Daoy (cell line): ENCODE data around the gene ISL2. TPM values are rescaled to one million over a fixed set of nuclear protein-coding genes. Genes with fewer than 3 reads are reported as not detected.

Experiments used
- DNase-seq: peaks from one replicate; pipeline ENCODE4 v3.0.0-alpha.2; 2015; ENCODE audit warnings: low read depth
- total RNA-seq: library from RNA; depleted of rRNA; stranded (reverse); fragments of >200 nt; shearing (Covaris generic); gene quantifications from 2 replicates; pipeline ENCODE4 v1.2.3, GENCODE V29; 2014

The ISL2 gene
- total RNA-seq, 1 experiment from 2014 or later, result 5.0 TPM

DNA sequence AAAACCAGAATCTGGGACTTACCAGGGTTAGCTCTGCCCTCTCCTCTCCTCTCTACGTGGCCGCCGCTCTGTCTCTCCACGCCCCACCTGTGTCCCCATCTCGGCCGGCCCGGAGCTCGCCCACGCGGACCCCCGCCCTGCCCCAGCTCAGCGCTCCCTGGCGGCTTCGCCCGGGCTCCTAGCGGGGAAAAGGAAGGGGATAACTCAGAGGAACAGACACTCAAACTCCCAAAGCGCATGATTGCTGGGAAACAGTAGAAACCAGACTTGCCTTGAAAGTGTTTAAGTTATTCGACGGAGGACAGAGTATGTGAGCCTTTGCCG, 5.4 kb downstream of the ISL2 start:
- DNase-seq, result no peak

DNA sequence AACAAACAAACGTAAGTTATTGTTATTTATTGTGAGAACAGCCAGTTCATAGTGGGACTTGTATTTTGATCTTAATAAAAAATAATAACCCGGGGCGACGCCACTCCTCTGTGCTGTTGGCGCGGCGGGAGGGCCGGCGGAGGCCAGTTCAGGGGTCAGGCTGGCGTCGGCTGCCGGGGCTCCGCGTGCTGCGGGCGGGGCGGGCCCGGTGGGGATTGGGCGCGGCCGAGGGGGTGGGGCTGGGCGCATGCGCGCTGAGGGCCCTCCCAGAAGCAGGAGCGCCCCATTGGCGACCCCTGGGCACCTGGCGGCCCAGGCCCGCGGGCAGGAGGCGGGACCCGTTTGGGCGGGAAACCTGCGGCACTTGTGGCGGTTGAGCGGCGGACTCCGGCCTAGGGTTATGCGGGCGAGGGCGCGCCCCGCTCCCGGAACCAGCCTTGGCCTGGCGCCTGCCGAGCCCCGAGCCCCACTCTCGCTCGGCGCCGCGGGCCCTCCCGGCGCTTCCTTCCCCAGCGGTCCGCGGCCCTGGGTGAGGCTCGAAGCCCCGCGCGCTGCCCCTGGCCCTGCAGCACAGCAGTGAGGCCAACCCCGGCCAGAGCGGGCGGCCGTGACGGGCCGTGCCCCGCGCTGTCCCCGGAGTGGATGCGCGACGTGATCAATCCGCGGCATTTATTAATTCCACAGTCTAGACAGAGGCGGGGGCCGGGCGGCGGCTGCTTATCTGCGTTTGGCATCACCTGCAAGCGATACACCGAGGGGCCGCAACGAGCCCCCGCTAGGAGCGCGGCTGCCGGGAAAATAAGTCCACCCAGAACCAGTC, 6.0 kb downstream of the ISL2 start:
- DNase-seq, result no peak

DNA sequence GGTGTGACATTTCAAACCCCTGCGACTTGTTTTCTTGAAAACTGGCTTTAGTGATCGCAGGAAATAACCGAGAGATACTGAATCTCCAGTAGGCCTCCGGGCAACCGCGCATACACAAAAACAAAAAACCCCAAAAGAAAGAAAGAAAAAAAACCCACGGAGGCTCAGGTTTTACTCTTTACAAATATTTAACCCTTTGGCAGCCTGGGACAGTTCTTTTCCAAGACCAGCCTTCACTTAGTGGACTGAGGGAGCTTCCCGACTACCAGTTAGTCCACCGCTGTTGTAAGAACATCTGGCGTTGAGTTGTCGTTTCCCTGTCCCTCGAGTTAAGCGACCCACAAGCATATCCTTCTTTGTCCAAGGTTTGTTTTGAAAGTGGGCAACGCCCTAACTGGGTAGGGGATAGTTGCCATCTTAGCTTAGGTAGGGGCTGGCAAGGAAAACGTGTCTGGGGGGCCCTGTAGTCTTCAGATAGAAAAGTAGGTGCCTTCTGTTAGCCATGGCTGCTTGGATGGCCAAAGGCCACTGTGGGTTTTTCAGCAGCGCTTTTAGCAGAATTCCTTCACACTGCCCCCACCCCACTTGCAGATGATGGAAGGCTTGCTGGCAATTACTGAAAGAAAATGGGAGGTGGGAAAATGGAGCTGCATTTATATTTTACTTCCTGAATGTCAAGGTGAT, 6.9 kb downstream of the ISL2 start:
- no peak for DNase-seq

DNA sequence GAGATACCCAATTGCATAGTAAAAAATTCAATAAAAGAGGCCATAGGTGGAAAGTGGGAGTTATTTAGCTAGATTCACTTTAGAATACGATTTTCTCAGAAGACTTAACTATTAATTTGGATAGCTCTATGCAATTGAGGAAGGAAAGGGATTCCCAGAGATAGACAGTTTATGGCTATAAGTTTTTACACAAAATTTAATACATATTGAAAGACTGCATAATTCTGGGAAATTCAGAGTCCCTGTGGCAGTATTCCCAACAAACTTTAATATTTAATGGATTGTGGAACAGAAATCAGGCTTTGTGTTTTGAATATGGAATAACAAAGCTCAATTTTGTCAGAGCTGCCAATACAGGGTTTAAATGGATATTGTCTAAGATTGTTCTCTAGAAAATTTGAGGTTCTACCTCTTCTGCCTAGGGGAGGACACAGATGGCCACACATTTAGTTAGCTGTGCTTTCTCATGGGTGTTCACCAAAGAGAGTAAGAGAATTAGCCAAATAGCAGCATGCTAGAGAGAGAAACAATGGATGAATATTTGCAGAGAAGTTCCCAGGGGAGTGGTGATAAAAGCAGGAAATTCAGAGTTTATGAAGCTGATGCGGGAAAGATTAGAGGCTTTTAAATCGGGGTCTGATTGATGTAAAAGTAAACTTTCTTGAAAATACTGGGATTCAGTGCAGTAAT, 8.5 kb downstream of the ISL2 start:
- DNase-seq, result no peak

DNA sequence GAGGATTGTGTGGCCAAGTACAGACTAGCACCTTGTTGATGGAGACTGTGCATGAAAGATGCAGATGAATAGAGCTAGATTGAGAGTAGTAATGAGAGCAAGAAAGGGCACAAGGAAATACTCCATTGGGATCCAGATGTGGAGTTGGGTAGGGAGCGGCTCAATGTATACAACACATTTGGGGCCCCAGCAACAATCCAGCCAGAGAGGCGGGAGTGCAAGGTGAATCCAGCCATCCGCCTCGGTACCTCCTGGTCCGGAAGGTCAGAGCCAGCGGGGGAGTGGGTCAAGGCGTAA, 9.0 kb downstream of the ISL2 start:
- DNase-seq, result no peak

DNA sequence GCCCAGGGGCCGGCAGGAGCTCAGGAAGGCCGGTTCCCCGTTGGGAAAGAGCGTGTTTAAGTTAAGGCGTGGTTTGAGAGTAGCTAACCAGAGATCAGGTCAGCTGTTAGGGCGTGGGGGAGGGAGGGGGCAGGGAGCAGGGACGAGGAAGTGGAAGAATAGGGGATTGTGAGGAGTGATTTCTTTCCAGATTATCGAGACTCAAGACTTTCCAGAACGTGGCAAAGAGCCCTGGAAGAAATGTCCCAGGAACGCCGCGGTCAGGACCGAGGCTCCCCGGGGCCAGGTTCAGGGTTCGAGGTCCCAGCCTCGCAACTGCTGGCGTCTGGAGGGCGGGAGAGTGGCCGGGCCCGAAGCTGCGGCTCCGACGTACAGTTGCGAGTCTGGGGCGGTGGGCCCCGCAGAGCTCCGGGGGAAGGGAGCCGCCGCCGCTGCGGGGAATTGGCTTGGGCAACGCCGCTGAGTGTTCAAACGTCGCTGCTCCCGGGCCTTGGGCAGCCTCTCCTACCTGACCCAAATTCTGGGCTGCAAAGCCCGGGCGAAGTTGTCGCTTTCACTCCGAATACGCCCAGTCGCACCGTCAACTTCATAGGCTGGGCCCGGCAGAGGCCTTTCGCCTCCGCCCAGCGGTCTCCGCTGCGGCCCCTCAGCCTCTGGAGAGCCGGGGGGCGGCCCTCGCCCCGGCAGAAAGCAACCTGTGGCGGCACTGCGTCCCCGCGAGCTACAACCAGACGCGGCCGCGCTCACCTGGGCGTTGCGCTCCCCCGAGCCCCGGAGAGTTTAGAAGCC, 9.5 kb downstream of the ISL2 start:
- peak; percentile 41 for DNase-seq

DNA sequence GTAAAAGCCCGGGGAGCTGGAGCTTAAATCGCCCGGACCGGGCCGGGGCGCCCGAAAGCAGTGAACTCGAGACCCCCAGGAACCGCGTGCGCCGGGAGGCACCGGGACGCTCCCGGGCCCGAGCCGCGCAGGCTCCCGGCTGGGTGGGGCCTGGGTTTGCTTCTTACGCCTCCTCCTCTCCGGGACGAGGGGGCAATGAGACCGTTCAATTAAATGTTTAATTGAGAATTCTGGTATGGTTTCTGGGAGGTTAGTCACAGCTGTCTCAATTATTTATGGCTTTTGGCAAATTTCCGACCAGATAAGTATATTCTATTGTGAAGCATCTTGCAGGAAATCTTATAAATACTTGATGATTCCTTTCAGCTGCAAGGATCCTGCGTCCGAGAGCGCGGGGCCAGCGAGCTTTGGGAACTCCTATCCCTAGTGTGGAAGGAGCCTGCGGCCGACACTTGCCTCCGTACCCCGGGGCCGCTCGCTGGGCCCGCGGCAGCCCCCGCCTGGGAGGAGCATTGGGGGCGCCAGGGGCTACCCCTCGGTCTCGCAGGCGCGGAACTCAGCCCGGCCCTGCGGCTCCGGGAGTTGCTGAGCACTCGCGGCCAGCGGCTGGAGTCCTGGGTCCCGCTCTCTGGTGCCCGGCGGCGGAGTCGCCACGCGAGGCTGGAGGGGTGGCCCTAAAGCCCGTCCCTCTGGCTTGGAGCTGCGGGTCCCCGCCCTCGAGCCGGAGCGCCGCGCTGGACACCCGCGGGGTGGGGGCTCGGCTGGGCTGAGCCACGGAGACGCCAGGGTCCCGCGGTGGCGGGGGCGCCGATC, 10.3 kb downstream of the ISL2 start:
- peak; percentile 28 for DNase-seq

DNA sequence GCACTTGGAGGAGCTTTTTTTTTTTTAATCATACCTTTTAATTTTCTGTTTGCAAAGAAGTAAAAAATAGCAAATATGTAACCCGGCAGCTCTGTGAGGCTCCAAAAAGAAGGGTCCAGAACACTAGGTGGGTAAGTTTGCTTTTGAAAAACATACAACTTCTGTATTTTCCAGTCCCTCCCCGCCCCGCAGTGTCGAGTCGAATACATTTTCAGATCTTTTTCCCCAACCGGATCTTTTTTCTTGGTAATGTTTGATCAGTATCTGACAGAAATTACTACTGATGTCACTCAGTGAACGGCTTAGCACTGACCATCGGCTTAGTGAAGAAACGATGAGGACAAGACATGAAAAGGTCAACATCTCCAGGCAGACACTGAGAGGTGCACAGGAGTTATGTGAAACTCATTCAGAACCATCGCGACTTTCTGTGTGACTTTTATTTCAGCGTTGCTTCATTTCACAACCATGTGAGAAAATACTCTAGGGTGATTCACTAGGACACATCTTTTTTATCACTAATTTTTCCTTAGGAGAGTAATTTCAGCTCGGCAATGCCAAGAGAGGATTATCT, 11.0 kb downstream of the ISL2 start:
- DNase-seq, result no peak

DNA sequence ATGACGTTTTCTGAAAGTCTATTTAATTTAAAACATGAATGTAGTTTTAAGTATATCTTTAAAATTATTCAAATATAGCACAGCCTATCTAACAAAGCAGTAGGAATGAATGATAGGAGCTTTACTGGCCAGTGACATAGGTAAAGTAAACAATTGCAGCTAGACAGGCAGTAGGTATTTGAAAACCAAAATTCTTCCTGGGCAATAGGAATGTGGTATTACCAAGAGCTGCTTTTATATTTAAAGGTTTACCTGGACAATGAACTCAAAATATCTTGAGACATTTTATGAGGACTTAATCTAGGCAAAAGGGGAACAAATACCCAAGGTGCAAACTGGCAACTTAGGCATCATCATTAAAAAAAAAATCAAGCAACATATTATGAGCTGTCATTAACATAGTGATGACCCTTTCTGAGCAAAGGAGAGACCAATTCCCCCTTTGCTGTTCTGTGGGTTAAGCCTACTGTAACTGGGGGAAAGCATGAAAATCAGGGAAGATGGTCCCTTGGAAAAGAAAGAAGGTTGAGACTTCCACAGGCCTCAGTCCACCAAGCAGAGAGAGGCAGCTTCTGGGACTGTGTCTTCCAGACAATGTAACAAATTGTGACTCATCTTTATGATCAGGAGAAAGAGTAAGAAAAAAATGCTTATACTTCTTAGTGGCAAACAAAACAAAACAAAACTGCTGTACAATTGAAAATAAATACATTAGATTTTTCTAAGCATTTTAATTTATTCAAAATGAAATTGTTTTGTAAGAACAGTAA, 12.9 kb downstream of the ISL2 start:
- DNase-seq, result no peak

DNA sequence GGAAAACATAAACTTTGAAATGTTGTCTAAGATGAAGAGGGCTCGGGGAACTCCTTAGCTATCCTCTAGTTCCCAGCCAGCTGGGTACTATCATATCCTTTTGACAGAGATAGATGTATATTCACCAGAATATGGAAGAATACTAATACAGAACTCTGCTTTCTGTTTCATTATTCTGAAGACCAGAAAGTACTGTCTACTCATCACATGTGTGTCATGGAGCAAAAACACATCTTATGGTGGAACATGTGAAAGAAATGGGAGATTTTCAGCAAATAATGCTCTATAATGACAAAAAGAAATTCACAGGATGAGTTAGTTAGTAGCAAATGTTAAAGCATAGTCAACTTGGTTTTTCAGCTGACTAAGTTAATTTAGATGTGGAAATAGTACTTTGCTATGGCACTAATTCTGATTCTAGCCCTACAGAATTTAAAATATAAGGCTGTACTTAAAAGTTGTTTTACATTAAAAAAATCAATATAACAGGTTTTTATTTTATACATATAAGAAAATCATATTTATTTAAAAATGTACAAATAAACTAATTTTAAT, 16.5 kb downstream of the ISL2 start:
- DNase-seq, result no peak

DNA sequence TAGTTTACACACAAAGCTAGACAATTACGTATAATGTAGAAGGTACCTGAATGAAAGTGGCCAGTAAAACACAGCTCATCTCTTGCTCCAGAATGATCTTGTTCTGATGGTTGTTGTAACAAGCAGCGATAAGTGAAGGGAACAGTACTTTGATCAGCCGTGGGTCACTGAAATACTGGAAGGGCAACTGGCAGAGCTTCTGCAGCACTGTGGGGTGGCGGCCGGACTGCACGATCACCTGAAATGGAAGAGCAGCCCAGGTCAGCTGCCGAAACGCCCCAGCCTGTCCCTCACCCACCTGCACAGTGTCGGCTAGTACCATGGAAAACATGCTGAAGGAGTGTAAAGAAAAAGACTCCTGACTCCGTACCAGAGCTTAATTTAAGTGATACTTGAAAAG, 17.3 kb downstream of the ISL2 start:
- DNase-seq, result no peak

DNA sequence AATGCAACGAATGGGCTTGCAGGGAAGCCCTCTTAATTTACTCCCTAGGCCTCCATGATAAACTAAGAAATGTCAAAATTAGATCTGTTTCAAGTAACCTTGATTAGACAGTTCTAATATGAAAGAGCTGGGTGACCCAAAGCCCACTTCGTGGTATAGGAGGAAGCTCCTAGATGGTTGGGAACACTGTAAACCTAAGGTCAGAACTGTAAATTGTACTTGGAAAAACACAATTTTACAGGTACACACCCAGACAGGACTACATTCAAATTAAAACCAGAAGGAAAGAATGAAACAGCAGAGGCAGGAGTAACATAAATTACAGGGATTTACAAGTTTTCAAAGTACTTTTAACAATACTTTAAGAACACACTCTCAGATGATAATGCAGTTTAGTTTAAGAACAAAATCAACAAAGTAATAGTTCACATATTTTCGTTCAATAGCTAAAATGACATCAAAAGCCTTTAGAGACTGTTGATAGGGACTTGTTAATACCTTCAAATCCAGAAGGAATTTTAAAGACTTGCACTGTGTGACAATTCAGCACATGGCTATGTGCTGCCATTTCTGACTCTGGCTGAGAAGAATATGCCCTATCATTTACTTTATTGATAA, 18.4 kb downstream of the ISL2 start:
- DNase-seq, result no peak

DNA sequence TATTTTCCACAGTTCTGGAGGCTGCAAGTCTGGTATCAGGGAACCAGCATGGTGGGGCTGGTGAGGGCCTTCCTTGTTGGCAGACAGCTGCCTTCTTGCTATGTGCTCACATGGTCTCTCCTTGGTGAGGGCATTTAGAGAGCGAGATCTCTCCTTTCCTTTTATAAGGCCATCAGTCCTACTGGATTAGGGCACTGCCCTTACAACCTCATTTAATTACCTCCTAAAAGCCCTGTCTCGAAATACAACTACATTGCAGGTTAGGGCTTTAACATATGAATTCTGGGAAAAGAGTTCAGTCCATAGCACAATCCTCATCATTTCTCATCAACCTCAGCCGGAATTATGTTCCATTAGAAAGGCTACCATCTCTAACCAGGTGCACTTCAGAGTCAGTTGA, 21.9 kb downstream of the ISL2 start:
- no peak for DNase-seq

DNA sequence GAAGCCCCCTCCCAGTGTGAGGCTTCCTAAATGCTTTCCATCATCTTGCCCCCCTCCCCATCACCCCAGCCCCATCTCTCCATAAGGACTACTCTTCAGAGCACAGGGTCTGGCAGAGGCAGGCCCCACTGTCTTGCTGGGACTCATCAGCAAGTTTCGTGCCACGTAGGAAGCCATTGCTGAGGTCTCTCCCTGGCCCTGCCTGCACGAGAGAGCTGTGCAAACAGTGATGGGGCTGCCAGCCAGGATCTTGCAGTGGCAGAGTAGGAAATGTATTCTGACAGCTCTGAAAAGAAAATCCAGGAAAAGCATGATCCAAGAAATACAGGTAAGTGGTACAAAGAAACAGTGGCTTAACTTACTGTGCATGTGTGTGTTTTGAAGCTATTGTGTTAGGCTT, 22.6 kb downstream of the ISL2 start:
- DNase-seq, result no peak

DNA sequence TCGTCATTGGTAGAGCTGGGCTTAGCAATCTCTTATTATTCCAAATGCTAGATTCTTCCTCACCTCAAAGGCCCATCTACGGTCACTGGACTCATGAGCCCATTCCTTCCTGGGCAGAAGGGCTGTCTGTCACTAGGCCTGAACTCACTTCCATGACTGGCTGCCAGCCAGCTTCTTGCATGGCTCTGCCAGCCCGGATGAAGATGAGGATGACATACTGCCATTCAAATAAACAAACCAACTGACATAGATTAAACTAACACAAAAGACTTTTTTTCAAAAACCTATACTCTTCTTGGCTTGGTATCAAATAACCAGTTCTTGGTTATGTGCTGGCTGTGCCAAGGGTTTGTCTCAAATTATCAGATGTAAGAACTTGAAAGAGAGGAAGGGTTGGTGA, 23.8 kb downstream of the ISL2 start:
- no peak for DNase-seq

DNA sequence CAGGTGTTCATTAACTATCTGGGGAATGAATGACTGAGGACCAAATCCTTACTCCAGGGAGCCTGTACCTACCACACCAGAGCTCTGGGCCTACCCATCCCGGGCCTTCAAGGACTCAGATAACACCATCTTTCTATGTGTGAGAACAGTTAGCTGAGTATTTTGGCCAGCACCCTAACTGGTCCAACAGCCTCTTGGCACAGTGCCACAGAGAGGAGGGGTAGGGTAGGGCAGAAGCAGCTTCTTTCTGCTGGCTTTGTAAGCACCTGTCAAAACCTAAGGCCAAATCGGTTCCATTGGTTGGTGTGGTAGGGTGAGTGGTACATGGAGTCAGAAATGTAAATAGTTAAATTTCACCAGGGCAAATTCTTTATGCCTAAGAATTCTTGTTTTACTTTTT, 26.7 kb downstream of the ISL2 start:
- no peak for DNase-seq

DNA sequence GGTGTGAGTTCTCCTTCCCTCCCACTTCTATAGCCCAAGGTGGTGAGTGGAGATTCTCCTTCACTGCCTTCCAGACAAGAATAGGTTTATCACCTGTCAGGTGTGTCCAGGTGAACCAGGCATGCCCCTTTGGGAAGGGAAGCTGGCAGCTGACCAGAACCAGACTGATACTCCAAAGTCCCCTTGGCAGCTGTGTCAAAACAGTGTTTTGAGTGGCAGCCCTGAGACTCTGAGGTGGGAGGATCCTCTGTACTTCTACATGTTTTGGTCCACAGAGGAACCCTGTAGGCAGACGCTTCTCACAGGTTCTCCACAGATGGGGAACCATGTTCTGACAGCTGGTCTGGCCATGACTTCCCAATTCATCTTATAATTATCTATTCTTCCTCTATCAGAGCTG, 30.1 kb downstream of the ISL2 start:
- no peak for DNase-seq

DNA sequence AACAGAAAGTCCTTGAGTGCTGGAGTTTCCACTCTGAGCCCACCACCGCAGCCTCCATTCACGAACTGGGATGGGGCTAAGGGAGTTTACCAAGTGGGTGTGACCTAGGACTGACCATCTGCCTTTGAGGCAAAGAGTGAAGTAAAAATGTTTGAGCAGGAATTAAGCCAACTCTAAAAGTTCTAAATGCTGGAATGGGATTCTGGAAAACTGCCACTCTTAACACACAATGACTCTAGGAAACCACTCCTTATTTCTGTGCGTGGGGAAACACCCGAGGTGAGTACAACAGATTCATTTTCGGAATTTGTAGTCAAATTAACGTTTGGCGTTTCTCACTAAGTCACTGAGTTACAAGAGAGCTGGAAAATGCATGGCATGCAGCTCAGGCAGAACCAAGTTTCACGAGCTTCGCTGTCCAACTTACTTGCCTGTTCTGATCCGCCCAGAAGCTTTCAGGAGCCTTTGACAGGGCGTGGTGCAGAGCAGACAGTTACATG, 31.6 kb downstream of the ISL2 start:
- no peak for DNase-seq

DNA sequence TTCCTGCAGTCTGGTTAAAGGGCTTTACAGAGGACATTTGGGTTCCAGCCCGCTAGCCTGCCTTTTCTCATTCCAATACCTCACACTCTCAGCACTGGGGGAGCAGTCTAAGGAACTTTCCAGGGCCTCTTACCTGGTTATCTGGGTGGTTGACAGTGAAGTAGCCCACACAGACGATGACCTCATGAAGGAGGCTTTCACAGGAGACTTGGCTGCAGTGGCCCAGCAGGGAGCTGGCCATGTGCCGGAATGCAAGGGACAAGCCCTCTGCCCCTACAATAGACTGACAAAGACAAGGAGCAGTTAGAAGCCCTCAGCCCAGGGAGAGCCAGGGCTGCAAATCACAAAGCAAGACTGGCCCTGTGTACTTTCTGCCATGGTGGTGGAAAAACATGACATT, 39.5 kb downstream of the ISL2 start:
- peak; percentile 17 for DNase-seq

DNA sequence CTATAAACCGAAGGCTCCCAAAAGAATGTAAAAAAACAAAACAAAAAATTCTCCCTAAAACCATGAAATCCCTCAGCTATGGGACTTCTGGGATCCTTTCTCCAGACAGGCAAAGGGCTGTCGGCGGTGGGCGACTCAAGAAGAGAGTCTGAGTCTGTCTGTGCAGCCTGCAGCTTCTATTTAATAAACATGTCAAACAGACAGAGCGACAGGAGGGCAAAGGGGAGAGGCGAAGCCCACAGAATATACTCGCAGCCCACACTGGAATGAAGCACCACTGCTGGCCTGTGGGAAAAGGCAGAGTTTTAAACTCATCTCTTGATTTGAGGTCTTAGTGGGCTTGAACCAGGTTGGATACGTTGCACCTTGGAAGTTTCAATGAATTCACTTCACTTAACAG, 40.2 kb downstream of the ISL2 start:
- no peak for DNase-seq
